Cardiac fibroblast (primary cell): Measurements from ENCODE around the gene G6PC1.
"Not testable (repeated sequence)": the region's sequence is repeated elsewhere in the genome, so short reads cannot be mapped to it uniquely, and the experiment has no call there.

ENCODE experiments used
- DNase-seq, 2 donors: peaks; one replicate each; pipeline versions ENCODE4 v3.0.0 to v3.0.0-alpha.2; 2010; ENCODE audit warnings: low read depth in 2 of 2
- H3K4me3 ChIP-seq, 2 donors: replicated peaks in 1 of 2; 1 replicate in 1 of 2; 2 replicates in 1 of 2; pipeline ENCODE4 v1.5.1; 2011; ENCODE audit warnings: low read depth in 2 of 2, low read length in 2 of 2, mild to moderate bottlenecking in 2 of 2, moderate library complexity in 1 of 2
- CTCF ChIP-seq: IDR thresholded peaks from one replicate; pipeline ENCODE4 v1.5.1; 2011; ENCODE audit warnings: low read depth, mild to moderate bottlenecking, low read length, inconsistent platforms

The G6PC1 gene

GRCh38 chr17:42894283-42895184 lies 6.1 kb upstream of the G6PC1 start:
- DNase-seq, result no peak
- no peak overlapping the region for H3K4me3 ChIP-seq
- TF ChIP-seq CTCF, result no peak

DNA sequence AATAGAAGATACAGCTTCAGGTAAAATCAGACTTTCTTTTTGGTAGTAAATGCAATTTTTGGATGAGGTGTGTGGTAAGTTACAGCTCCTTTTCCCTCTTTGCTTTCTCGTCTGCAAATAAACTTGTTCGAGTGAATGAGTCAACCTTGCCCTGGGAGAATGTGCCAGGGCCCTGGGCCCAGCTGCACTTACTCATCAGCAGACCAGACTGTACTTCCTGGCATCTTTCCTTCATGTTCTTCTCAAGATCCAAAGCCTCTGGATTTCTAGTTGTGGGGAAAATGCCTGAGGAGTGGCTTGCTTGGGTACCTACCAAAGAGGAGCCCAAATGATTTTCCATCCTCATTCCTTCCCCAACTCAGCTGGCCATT lies 5.4 kb upstream of the G6PC1 start:
- peak; percentile 90 to 91 for DNase-seq
- no peak overlapping the region for H3K4me3 ChIP-seq
- TF ChIP-seq CTCF, result no peak

DNA sequence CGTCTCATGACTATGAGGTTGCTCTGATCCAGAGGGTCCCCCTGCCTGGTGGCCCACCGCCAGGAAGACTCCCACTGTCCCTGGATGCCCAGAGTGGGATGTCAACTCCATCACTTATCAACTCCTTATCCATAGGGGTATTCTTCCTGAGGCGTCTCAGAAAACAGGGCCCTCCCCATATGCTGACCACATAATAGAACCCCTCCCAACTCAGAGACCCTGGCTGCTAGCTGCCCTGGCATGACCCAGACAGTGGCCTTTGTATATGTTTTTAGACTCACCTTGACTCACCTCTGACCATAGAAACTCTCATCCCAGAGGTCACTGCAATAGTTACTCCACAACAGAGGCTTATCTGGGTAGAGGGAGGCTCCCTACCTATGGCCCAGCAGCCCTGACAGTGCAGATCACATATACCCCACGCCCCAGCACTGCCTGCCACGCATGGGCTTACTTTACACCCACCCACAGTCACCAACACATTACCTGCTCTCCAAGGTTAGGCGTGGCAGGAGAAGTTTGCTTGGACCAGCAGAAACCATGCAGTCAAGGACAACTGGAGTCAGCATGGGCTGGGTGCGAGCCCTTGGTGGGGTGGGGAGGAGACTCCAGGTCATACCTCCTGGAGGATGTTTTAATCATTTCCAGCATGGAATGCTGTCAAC lies 2.3 kb upstream of the G6PC1 start:
- DNase-seq, result no peak
- no peak overlapping the region for H3K4me3 ChIP-seq
- no peak for TF ChIP-seq CTCF

- DNase-seq, H3K4me3 ChIP-seq: not testable (repeated sequence)
Observed at GRCh38 chr17:42899981-42900380, 618 bp upstream of the G6PC1 start.

- DNase-seq, result no peak
- no peak for TF ChIP-seq CTCF
- no peak overlapping the region for H3K4me3 ChIP-seq
Observed at GRCh38 chr17:42901535-42902229, 1.1 kb downstream of the G6PC1 start.

DNA sequence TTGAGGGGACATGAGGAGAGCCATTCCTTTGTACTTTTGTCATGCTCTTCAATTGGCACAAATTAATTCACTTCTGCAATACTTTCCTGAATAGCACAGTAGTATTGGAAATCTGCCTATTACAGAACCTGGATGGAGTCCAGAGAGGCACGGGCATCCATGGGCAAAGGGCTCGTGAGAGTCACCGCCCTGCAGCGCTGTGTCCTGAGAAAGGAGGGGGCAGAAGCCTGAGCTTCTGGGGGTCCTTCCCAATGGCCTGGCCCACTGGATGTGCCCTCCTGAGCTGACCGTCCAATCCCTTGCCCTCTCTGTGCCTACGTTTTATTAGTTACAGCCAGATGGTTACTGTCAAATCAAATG lies 3.5 kb downstream of the G6PC1 start:
- no peak for TF ChIP-seq CTCF
- DNase-seq, result no peak
- no peak overlapping the region for H3K4me3 ChIP-seq
